Left hindlimb (tissue), 1 donor: ENCODE results near the gene PAPSS1.
"Not testable (repeated sequence)": the region's sequence is repeated elsewhere in the genome, so short reads cannot be mapped to it uniquely, and the experiment has no call there.

Experiments used
- DNase-seq: peaks from one replicate; pipeline ENCODE4 v3.0.0-alpha.2; 2018

PAPSS1 gene

DNA sequence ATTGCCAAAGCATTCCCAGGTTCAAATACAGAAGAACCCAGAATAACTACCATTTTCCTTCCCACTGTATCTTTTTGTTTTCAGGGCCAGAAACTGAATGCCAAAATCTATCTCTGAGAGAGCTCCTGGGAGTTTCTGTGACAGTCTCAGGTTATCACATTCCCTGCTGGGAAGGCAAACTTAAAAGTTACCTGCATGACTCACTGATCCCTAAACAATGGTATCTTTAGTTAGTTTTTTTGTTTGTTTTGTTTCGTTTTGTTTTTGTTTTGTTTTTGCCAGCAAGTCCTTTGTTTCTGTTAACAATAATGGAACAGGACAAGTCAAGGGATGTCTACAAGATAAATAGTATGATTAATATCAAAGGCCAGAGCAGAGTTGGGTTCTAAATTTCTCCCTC, 34.3 kb downstream of the PAPSS1 start:
- DNase-seq: no peak

DNA sequence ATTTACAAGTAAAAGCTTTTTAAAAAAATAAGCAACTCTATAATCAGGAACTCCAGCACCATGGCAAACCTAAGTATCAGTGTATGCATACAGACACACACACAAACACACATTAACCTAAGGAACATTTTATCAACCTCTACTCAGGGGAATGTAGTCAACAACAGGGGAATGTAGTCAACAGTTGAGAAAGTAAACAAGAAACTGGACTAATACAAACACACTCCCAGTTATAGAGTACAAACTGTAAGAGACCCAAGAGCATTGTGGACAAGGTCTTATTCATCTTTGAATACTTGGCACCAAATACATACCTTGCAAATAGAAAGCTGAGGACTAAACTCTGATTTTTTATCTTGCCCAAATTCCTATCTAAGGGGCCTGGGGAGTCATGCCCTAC, 36.2 kb downstream of the PAPSS1 start:
- DNase-seq: no peak

DNA sequence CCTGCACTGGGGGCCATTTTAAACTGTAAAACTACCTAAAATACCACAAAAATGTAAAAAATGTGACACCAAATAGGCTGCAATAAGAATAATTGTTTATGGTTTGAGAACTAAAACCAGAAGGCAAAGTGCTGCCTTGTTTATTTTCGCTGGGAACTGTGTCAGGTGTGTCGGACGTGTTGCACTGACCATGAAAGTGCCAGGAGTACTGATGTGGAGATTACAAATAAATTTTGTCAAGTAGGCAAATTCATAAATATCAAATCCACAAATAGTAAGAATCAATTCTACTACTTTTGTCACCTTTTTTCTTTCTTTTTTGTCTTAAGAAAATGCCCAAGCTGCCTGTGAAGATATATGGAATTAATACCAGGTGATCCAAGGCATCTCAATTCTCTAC, 37.7 kb downstream of the PAPSS1 start:
- no peak for DNase-seq

DNA sequence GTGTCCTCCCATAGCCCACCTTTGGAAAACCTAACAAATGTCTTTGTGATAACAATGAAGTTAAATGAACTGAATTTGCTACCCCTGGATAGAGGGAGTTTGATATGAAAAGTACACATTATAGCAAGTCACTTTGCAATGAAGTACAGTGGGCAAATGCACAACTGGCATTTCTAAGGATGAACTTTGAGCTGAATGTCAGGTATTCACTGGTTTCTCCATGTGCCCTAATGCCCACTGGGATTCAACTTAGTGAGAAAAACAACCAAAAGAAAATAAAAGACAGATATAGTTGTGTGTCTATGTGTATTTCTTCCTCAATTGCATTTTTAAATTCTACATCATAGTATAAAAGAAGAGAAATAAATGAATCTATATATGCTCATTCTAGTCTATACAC, 51.0 kb downstream of the PAPSS1 start:
- DNase-seq: no peak

DNA sequence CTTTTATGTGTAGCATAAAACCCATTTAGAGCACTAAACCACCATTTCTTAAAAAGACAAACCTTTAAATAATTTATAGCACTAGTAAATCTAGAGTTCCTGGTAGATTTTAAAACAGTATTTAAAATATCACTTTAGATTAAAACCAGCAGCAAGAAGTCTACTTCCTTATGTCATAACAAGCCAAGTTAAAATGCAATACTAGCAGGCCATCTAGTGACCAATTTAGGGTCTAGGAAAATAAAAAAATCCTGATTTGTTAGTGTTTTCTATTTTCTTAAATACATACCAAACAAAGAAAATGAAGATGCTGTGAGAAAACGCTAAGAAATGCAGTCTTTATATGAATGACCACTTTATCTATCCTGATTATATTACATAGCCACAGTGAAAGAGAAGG, 53.9 kb downstream of the PAPSS1 start:
- DNase-seq: no peak

DNA sequence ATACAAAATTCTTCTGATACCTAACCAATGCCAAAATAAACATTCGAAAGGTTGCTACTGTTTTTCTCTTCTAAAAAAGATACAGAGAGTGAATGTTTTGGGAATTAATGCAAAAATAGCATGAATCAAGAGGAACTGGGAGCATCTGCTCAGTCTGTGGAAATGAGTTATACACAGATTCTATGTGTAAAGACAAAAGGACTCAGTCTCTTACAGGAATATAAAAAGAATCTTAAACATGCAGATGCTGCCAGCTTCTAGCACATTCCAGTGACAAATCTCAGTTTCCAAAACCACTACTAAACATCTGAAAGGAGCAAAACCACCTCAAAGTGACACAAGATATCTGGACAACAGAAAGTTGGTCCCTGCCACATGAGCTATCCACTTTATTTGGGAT, 55.0 kb downstream of the PAPSS1 start:
- DNase-seq: no peak

DNA sequence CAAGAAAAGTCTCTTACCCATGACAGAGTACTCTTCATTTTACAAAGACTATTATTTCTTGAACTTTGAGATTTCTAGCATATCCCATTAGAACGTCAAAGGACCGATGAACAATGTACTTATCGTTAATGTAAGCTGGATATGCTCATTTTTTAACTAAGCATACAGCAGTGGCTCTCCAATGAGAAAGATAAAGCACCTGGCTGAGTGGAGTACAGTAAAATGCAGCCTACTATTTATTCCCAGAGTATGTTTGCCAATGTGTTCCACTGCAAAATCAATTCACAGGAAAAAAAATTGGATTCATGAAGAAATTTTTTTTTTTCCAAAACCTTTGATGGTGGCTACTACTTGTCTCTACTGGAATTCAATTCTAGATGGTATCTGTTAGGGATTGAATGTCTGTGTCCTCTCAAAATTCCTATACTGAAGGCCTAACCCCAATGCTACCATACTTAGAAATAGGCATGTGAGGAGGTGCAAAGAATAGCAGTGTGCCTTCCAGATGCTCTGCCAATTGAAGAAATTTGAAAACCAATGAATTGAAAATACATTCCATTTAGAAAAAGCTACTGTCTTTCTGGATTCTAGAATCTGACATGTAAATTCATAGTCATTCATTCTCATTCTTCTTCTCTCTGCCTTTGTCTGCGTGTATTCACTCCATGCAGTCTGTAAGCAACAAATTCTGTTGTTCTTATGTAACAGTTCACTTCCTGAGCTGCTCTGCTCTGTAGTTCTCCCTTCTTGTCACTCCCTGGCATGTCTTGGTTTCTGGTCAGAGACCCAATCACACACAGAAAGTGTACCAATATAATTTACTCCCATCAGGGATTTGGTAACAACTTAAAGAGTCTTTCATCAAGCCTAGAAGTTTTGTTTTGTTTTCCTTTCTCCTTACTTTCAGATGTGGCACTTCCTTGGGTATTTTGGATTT, 61.4 kb downstream of the PAPSS1 start:
- no peak for DNase-seq

DNA sequence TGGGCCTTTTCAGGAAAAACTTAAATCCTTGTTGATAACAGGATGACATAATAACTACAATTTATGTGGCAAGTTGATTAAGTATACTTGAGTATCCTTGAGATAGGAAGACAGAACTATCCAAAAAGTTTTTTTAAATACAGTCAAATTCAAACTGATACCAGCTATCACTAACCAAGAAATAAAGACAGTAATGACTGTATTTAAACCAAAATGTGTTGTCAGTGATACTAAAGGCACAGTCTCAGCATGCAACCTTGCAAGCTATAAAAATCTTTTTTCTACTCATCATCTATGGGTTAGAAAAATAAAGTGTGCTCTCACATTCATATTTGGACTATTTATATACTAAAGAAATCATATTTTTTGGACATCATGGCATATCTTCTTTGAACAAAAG, 64.7 kb downstream of the PAPSS1 start:
- no peak for DNase-seq

DNA sequence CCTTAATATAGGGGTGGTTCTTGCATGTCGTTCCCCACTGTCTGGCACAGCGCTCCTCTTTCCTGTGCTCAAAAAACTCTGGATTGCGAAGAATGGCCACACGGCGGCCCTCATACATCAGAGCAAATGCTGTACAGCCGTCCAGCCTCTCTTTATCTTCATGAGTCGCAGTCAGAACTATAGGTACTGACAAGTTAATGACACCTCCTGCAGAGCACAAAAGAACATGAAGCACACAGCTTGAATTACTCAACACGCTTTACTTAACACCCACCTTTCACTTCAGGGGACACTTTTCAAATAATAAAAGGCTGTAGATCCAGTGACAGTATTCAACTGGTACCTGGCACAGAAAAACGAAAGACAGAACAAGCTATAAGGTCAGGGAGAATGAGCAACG, 65.3 kb downstream of the PAPSS1 start:
- DNase-seq: no peak

DNA sequence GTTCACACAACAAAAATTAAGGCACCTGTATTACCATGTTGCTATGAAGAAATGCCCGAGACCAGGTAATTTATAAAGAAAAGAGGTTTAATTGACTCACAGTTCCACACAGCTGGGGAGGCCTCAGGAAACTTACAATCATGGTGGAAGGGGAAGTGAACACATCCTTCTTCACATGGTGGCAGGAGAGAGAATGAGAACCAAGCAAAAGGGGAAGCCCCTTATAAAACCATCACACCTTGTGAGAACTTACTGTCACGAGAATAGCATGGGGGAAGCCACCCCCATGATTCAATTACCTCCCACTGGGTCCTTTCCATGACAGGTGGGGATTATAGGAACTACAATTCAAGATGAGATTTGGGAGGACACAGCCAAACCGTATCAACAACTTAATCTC, 68.6 kb downstream of the PAPSS1 start:
- not testable (repeated sequence) for DNase-seq

DNA sequence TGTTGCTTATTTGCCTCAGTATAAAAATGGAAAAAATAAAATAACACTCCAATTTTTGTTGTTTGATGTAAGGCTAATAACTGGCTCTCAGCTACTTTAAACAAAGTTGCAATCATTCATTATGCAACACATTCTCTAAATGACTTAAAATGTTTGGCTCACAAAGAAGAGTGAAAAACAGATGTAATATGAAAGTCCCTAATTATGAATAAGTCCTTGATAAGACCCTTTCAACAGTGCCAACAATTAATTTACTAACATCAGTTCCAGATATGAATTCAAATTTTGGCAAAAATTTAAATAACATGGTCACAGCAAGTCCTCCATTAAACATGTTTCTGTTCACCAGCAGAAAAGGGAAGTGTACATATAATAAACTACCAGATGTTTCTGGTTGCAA, 69.8 kb downstream of the PAPSS1 start:
- no peak for DNase-seq

DNA sequence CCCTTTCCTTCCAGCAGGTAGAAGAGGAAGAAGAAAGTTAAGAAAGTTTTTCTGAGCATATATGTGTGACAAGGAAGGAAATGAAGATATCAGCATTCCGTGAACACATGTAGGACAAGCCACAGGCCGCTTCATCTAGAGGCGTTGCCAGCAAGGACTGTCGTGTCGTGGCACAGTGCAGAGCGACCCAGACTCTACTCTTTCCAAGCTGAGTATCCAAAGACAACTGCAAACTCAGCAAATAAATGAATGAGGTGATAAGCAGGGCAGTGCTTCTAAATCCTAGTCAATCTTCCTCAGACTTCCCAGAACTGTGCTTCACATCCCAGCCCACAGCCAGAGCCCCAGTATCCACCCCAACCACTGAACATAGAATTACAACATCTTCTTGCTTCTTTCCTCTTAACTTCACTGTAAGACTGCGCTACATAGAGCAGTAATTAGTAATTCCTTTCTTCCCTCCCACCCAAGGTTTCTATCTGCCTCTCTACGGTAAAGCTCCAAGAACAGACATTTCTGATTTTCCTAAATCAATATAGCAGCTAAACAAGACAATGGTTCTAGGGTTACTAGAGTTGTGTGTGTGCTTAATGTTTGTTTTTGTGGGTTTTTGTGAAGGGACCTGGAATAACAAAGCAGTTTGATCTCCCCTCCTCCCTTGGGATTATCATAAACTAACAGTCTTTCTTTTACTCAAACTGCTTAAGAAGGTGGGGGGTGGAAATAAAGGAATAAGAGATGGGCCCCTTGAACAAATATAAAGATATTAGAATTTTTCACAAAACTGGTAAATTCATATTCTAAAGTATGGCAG, 71.6 kb downstream of the PAPSS1 start:
- no peak for DNase-seq

DNA sequence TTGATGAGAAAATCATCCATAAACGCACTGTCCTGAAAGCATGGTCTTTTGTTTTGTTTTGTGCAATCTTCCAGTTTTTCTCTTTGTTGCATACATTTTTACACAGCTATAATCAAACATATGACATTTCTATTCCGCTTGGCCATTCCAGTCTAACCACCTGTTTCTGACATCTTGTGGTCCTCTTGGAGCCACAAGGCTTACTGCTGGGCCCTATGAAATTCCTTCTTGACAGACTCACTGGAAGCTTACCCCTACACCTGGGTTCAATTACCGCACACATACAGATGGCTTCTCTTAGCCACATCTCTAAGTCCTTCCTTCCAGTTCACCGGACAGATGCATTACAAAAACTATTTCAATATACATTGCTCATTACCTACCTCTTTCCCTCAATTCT, 72.4 kb downstream of the PAPSS1 start:
- DNase-seq: no peak

DNA sequence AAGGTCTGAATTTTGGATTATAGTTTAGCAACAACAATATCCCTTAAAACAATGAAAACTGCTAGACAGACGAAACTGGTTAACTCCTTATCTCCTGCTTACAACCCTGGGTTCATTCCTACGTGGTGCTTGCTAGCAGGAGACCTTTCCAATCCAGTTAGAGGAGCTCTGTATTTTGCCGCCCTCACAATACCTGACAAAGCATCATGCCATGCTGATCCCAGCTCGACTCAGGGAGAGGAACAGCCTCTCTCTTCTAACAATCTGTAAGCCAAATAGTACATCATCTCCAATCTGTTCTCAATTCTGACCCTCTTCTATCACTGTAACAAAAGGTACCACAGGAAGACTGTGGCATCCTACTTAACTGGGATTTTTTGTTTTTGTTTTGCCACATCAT, 74.4 kb downstream of the PAPSS1 start:
- DNase-seq: no peak

DNA sequence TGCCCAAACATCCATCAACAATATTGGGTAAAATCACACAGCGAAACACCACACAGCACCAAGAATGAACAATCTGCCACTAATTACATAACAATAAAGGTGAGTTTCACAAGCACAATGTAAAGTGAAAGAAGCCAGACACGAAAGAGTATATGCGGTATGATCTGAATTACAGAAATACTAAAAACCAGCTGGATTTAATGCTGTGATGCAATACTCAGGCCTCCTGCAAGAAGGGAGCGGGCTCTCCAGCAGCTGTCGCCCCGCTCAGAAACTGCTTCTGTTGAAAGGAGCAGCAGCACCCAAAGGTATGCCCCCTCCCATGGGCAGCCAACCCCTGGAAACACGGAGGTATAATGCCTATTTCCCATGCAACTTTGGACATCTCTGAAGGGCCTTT, 77.0 kb downstream of the PAPSS1 start:
- DNase-seq: no peak

DNA sequence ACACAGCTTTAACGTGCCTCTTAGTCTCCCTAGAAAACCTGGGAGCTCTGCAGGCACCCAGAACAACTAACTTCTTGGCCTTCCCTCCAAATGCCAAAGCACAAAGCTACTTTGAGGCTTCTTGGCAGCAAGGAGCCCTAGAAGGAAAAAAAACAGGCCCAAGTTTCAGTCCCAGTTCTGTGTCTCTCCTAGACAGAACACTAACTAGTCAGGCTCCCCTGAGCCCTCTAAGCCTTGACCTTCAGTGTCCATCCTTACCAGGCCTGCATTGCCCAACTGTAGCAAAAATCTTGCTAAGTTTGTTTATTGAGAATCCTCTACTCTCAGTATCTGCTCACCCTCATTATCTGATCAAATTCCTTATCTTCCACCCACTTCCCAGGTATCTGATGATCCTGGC, 79.2 kb downstream of the PAPSS1 start:
- no peak for DNase-seq

DNA sequence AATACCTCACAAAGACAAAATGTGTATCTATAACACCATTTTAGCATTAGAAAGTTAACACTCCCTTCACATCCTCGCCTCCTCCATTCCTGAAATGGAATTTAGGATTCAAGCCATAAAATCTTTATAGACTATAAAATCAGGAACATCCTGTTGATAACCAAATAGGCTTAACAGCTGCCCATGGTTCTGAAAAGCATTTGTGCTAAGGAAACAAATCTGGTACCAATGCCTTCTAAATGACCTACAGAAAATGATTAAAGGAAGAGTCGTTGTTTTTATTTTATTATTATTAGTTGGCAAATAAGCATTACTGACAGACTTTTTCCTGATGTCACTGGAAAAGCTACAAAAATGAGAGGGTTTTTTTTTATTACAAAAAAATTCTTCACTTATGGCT, 79.8 kb downstream of the PAPSS1 start:
- DNase-seq: no peak

DNA sequence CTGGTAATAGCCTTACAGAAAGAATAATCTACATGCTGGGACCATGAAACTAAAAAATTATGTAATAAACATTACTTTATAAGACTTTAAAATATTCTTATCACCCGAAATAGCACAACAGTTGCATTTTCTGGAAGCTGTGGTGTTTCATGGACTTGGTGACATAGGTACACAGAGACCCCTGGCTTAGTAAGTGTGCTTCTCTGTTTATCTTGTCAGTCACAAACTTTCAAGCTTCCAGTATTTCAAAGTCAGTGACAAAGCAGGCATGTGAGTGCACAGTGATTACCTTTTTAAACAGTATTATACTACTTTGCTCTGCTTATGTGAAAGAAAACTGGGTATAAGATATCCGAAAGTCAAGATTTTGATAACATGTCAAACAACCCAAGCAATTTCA, 84.3 kb downstream of the PAPSS1 start:
- DNase-seq: no peak

DNA sequence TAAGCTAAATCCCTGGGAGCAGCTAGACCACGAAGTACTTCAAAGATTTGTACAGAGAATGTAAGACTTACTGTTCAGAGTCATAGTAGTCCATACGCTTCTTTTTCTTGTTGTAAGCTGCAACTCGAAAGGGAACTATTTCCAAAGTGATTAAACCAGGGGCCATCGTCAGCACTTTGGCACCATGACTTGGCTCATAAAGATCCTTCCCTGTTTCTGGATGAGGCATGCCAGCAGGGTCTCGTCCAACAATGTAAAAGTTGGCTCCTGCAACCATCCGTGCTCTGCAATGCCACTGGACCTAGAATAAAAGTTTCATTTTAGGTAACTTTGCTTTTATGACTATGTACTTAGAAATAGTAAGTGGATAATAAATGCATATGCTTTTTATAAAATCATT, 88.5 kb downstream of the PAPSS1 start:
- DNase-seq: peak; percentile 60

DNA sequence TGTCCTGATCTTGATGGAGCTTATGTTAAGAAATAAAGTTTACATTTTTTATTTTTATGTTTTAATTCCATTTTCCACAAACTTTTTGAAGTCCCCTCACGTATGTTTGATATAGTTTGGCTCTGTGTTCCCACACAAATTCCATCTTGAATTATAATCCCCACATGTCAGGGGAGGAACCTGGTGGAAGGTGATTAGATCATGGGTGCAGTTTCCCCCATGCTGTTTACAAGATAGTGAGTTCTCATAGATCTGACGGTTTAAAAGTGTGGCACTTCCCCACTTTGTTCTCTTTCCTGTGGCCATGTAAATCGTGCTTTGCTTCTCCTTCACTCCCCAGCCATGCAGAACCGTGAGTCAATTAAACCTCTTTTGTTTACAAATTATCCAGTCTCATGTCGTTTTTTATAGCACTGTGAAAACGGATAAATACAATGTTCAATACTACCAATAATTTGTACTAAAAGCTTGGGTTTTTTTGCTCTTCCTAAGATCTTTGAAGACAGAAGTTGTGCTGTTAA, 89.8 kb downstream of the PAPSS1 start:
- no peak for DNase-seq

DNA sequence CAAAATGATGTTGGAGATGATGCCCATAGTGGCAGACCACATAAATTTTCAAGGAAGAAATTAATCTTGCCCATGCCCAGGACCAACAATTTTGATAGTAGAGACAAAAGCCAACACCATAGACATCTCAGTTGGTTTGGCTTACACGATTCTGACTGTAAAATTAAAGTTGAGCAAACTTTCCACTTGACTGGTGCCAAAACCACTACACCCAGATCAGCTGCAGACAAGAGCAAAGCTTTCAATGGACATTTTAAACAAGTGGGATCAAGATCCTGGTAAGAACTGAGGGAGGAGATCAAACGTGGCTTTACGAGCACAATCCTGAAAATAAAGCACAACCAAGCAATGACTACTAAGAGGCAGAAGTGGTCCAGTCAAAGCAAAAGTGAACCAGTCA, 90.7 kb downstream of the PAPSS1 start:
- no peak for DNase-seq

DNA sequence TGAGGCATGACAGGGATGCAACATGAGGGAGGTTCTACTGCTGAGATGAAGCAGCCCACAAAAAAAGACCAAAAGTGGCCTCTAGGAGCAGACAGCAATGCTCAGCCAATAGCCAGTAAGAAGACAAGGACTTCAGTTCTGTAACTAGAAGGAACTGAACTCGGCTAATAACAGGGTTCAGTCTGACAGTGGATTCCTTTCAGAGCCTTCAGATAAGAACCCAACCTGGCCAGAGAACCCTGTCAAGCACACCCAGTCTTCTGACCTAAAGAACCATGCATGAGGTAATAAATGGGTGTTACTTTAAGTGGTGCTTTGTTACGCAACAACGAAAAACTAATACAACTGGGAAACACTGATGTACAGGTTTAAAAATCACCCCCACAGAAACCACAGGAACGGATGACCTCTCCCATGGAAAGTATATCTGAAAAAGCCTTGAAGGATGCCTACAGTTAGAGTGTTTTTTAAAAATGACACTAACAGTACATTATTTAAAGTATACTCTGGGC, 94.6 kb downstream of the PAPSS1 start:
- no peak for DNase-seq

DNA sequence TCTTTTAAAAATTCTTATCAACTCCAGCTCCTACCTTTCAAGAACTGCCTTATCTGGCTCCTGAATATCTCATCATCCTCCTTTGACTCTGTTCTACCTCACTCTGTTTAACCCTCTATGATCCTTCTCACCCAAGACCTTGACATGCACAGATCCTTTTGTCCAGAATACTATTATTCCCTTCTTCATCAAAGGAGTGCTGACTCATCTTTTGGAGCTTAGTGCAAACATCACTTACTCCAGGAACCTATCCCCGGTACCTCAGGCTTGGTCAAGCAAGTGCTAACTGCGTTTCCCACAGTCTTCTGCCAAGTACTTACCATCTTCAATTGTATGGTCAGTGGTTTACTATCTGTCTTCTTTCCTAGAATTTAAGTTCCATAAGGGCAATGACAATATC, 96.0 kb downstream of the PAPSS1 start:
- no peak for DNase-seq

DNA sequence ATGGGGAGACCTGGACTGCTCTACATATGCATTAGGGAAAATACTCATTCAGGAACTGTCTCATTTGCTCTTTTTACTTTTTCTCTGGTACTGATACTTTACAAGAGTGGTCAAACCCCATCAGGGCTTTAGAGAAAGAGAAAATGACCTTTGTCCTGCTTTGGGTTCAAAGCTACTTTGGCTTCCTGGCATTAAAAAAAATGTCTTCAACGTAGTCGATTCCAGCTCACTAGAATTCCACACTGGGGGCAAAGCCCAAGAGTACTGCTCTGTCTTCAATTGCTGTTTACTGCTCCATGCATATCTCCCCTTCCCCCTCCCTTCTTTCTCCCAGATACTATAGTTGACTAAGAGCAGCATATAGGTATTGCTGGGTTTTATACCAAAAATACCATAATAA, 98.0 kb downstream of the PAPSS1 start:
- DNase-seq: no peak
